ENCODE data around the gene HBP1. TPM values are rescaled to one million over a fixed set of nuclear protein-coding genes. Genes with fewer than 3 reads are reported as not detected.

The HBP1 gene
- total and polyA plus RNA-seq, 2 of the 13 experiments (the other 11 are each of a cell fraction or from before 2014, with no cell fraction given), result 22.9 to 44.1 TPM

DNA sequence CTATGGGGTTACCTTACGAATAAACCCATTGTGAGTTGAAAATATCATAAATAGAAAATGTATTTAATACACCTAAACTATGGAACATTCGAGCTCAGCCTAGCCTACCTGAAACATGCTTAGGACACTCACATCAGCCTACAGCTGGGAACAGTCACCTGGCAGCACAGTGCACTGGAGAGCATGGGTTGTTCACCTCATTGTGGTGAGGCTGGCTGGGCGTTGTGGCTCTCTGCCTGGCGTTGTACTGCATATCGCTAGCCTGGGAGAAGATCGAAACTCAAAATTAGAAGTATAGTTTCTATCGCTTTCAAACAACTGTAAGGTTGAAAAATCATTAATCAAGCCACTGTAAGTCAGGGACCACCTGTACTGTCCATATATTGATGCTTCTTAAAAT is 17.3 kb upstream of the HBP1 start (continued):
- TF ChIP-seq TMF1 (CRISPR knock-in tag; IDR thresholded peaks at IDR 0.05; ENCODE audit: low read depth), result no peak
- TF ChIP-seq, protein P1, sequence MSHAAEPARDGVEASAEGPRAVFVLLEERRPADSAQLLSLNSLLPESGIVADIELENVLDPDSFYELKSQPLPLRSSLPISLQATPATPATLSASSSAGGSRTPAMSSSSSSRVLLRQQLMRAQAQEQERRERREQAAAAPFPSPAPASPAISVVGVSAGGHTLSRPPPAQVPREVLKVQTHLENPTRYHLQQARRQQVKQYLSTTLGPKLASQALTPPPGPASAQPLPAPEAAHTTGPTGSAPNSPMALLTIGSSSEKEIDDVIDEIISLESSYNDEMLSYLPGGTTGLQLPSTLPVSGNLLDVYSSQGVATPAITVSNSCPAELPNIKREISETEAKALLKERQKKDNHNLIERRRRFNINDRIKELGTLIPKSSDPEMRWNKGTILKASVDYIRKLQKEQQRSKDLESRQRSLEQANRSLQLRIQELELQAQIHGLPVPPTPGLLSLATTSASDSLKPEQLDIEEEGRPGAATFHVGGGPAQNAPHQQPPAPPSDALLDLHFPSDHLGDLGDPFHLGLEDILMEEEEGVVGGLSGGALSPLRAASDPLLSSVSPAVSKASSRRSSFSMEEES (CRISPR knock-in tag; IDR thresholded peaks at IDR 0.05), result no peak
- no peak for TF ChIP-seq ATF7-NPFF (CRISPR knock-in tag; IDR thresholded peaks at IDR 0.05; ENCODE audit: low read depth)
- TF ChIP-seq MTA1 (CRISPR knock-in tag; IDR thresholded peaks at IDR 0.05; ENCODE audit: borderline replicate concordance), result no peak
- TF ChIP-seq MAF1 (CRISPR knock-in tag; IDR thresholded peaks at IDR 0.05; ENCODE audit: borderline replicate concordance), result no peak
- no peak for TF ChIP-seq ZSCAN9 (CRISPR knock-in tag; IDR thresholded peaks at IDR 0.05; ENCODE audit: borderline replicate concordance)
- TF ChIP-seq, protein P2, sequence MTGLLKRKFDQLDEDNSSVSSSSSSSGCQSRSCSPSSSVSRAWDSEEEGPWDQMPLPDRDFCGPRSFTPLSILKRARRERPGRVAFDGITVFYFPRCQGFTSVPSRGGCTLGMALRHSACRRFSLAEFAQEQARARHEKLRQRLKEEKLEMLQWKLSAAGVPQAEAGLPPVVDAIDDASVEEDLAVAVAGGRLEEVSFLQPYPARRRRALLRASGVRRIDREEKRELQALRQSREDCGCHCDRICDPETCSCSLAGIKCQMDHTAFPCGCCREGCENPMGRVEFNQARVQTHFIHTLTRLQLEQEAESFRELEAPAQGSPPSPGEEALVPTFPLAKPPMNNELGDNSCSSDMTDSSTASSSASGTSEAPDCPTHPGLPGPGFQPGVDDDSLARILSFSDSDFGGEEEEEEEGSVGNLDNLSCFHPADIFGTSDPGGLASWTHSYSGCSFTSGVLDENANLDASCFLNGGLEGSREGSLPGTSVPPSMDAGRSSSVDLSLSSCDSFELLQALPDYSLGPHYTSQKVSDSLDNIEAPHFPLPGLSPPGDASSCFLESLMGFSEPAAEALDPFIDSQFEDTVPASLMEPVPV (CRISPR knock-in tag; IDR thresholded peaks at IDR 0.05), result no peak
- no peak for TF ChIP-seq ZNF460 (CRISPR knock-in tag; IDR thresholded peaks at IDR 0.05; ENCODE audit: borderline replicate concordance)
- TF ChIP-seq EP300 (IDR thresholded peaks at IDR 0.05; ENCODE audit: low read depth in 2 of 2, low read length in 2 of 2), result no peak
- no peak for TF ChIP-seq EP300 (CRISPR knock-in tag; IDR thresholded peaks at IDR 0.05; ENCODE audit: borderline replicate concordance)
- no peak for TF ChIP-seq ZNF780A (CRISPR knock-in tag; IDR thresholded peaks at IDR 0.05)

All from HepG2 (cell line).